ENCODE measurements around the gene CHRM5.

DNA sequence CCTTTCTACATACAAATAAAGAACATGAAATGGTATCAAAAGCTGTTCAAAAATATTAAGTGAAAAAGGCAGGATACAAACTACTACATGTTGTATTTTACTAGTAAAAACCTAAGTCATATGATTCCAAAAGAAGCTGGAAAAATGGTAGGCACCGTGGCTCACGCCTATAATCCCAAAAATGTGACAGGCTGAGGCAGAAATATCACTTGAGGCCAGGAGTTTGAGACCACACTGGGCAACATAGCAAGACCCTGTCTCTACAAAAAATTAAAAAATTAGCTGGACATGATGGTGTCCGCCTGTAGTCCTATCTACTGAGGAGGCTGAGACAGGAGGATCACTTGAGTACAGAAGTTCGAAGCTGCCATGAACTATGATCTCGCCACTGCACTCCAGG lies 131.6 kb downstream of the CHRM5 start:
- TF ChIP-seq POLR2A (IDR thresholded peaks at IDR 0.05; ENCODE audit: extremely low read depth, insufficient read length), result no peak
- TF ChIP-seq, protein P1, sequence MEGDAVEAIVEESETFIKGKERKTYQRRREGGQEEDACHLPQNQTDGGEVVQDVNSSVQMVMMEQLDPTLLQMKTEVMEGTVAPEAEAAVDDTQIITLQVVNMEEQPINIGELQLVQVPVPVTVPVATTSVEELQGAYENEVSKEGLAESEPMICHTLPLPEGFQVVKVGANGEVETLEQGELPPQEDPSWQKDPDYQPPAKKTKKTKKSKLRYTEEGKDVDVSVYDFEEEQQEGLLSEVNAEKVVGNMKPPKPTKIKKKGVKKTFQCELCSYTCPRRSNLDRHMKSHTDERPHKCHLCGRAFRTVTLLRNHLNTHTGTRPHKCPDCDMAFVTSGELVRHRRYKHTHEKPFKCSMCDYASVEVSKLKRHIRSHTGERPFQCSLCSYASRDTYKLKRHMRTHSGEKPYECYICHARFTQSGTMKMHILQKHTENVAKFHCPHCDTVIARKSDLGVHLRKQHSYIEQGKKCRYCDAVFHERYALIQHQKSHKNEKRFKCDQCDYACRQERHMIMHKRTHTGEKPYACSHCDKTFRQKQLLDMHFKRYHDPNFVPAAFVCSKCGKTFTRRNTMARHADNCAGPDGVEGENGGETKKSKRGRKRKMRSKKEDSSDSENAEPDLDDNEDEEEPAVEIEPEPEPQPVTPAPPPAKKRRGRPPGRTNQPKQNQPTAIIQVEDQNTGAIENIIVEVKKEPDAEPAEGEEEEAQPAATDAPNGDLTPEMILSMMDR (IDR thresholded peaks at IDR 0.05; ENCODE audit: low read depth, low read length), result no peak
- TF ChIP-seq, protein P2, sequence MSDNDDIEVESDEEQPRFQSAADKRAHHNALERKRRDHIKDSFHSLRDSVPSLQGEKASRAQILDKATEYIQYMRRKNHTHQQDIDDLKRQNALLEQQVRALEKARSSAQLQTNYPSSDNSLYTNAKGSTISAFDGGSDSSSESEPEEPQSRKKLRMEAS (IDR thresholded peaks at IDR 0.05; ENCODE audit: low read depth, low read length), result no peak
- no peak for TF ChIP-seq MYC (IDR thresholded peaks at IDR 0.05; ENCODE audit: low read depth, low read length)

All from NB4 (cell line).